HG03558 (cell line): Measurements from ENCODE around the gene BLVRB.
"Not testable (repeated sequence)": the region's sequence is repeated elsewhere in the genome, so short reads cannot be mapped to it uniquely, and the experiment has no call there.

Experiments used
- ATAC-seq: cut with Tn5 transposase; IDR thresholded peaks from one replicate; pipeline ENCODE4 v1.9.1; 2021; ENCODE audit warnings: moderate number of reproducible peaks; ENCODE audit not compliant: unreplicated experiment; ENCODE audit errors: extremely low read depth

BLVRB gene

GRCh38 chr19:40453151-40453735, 12.3 kb downstream of the BLVRB start:
- no peak for ATAC-seq

- no peak for ATAC-seq
Measured at GRCh38 chr19:40452016-40452415, 13.5 kb downstream of the BLVRB start.

GRCh38 chr19:40450664-40451063, 14.9 kb downstream of the BLVRB start:
- ATAC-seq, result no peak

- no peak for ATAC-seq
Measured at GRCh38 chr19:40449506-40449905, 16.0 kb downstream of the BLVRB start.

GRCh38 chr19:40446263-40446784, 19.2 kb downstream of the BLVRB start:
- ATAC-seq, result no peak

GRCh38 chr19:40445780-40446262, 19.7 kb downstream of the BLVRB start:
- no peak for ATAC-seq

- no peak for ATAC-seq
Measured at GRCh38 chr19:40444825-40445312, 20.7 kb downstream of the BLVRB start.

GRCh38 chr19:40444000-40444824, 21.3 kb downstream of the BLVRB start, which contains the start of gene SERTAD3:
TSS of gene SERTAD3 (minus strand) at chr19:40444335. CDS start at chr19:40442080, 2,255 bp downstream.
- ATAC-seq, result peak; percentile 38

- ATAC-seq, result peak; percentile 49
Measured at GRCh38 chr19:40443131-40443999, 22.2 kb downstream of the BLVRB start.

- ATAC-seq, result no peak
Measured at GRCh38 chr19:40442328-40443130, 23.0 kb downstream of the BLVRB start.

- ATAC-seq, result no peak
Measured at GRCh38 chr19:40441719-40442253, 23.8 kb downstream of the BLVRB start.

GRCh38 chr19:40438284-40438683, 27.3 kb downstream of the BLVRB start:
- no peak for ATAC-seq

- no peak for ATAC-seq
Measured at GRCh38 chr19:40433391-40434216, 31.9 kb downstream of the BLVRB start.

GRCh38 chr19:40432760-40433159, 32.8 kb downstream of the BLVRB start:
- ATAC-seq, result not testable (repeated sequence)

GRCh38 chr19:40431698-40432097, 33.8 kb downstream of the BLVRB start:
- ATAC-seq, result no peak

- not testable (repeated sequence) for ATAC-seq
Measured at GRCh38 chr19:40430242-40430641, 35.3 kb downstream of the BLVRB start.

GRCh38 chr19:40428197-40428596, 37.3 kb downstream of the BLVRB start:
- not testable (repeated sequence) for ATAC-seq
